ENCODE results near the gene TMEM272.

Gene TMEM272

DNA sequence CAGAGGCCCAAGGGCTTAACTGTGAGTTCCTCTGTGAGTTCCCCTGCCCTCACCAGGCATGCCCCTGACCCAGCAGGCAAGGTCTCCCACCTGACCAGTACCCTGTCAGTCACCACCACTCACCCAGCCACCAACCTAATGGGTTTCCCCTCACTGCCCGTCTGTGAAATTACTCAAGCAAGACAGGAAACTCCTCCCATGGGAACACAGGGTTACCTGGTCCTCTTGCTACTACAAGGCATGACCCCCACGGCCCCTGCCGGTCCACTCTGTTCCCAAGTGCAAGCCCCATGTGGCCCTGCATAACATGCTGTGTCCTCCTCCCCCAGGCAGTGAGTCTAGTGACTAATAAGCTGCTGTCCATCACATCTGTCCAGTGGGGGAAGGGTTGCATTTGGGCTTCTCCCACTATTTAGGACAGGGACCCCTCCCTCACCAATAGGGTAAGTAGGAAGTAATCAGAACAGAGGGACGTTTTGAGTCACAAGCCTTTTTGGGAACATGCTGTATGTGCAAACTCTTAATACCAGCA, 33.0 kb downstream of the TMEM272 start:
- H3K4me3 ChIP-seq (replicated peaks; ENCODE audit: insufficient read depth, low read length) = no peak overlapping the region
- no peak for DNase-seq (ENCODE audit: low read depth in 1 of 2, low spot score in 1 of 2)
- TF ChIP-seq CTCF (IDR thresholded peaks at IDR 0.05; ENCODE audit: insufficient read depth, low read length) (no peak), GABPA (IDR thresholded peaks at IDR 0.05; ENCODE audit: low read depth) (no peak), SPI1 (IDR thresholded peaks at IDR 0.05; ENCODE audit: borderline replicate concordance, low read depth) (no peak), POLR2AphosphoS5 (IDR thresholded peaks at IDR 0.05; ENCODE audit: low read depth) (no peak)
- TF ChIP-seq, protein P1, sequence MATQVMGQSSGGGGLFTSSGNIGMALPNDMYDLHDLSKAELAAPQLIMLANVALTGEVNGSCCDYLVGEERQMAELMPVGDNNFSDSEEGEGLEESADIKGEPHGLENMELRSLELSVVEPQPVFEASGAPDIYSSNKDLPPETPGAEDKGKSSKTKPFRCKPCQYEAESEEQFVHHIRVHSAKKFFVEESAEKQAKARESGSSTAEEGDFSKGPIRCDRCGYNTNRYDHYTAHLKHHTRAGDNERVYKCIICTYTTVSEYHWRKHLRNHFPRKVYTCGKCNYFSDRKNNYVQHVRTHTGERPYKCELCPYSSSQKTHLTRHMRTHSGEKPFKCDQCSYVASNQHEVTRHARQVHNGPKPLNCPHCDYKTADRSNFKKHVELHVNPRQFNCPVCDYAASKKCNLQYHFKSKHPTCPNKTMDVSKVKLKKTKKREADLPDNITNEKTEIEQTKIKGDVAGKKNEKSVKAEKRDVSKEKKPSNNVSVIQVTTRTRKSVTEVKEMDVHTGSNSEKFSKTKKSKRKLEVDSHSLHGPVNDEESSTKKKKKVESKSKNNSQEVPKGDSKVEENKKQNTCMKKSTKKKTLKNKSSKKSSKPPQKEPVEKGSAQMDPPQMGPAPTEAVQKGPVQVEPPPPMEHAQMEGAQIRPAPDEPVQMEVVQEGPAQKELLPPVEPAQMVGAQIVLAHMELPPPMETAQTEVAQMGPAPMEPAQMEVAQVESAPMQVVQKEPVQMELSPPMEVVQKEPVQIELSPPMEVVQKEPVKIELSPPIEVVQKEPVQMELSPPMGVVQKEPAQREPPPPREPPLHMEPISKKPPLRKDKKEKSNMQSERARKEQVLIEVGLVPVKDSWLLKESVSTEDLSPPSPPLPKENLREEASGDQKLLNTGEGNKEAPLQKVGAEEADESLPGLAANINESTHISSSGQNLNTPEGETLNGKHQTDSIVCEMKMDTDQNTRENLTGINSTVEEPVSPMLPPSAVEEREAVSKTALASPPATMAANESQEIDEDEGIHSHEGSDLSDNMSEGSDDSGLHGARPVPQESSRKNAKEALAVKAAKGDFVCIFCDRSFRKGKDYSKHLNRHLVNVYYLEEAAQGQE (IDR thresholded peaks at IDR 0.05; ENCODE audit: insufficient replicate concordance, low read depth) = no peak
- H3K27me3 ChIP-seq (ENCODE audit: insufficient read depth, poor library complexity, severe bottlenecking) = no peaks in the 10 kb centered on the region
- H3K27ac ChIP-seq (replicated peaks) = no peak overlapping the region

GRCh38 chr13:51811046-51811445, 33.9 kb downstream of the TMEM272 start:
- Histone ChIP-seq H3K4me3 (replicated peaks; ENCODE audit: insufficient read depth, low read length) (no peak overlapping the region), H3K27ac (replicated peaks) (no peak overlapping the region), H3K27me3 (ENCODE audit: insufficient read depth, poor library complexity, severe bottlenecking) (no peaks in the 10 kb centered on the region)
- TF ChIP-seq SPI1 (IDR thresholded peaks at IDR 0.05; ENCODE audit: borderline replicate concordance, low read depth) (no peak), GABPA (IDR thresholded peaks at IDR 0.05; ENCODE audit: low read depth) (no peak), CTCF (IDR thresholded peaks at IDR 0.05; ENCODE audit: insufficient read depth, low read length) (no peak), POLR2AphosphoS5 (IDR thresholded peaks at IDR 0.05; ENCODE audit: low read depth) (no peak)
- TF ChIP-seq, protein P1 (IDR thresholded peaks at IDR 0.05; ENCODE audit: insufficient replicate concordance, low read depth) = no peak
- no peak for DNase-seq (ENCODE audit: low read depth in 1 of 2, low spot score in 1 of 2)

DNA sequence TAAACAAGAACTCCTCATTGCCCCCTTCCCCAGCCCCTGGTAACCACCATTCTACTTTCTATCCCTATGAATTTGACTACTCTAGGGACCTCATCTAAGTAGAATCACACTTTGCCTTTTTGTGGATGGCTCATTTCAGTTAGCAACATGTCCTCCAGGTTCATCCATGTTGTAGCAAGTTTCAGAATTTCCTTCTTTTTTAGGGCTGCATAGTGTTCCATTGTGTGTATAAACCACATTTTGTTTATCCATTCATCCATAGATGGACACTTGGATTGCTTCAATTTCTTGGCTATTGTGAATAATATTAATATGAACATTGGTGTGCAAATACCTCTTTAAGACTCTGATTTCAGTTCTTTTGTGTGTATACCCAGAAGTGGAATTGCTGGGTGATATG, 36.2 kb downstream of the TMEM272 start:
- H3K27ac ChIP-seq (replicated peaks) = no peak overlapping the region
- TF ChIP-seq GABPA (IDR thresholded peaks at IDR 0.05; ENCODE audit: low read depth) = no peak
- TF ChIP-seq, protein P1 (IDR thresholded peaks at IDR 0.05; ENCODE audit: insufficient replicate concordance, low read depth) = no peak
- no peak for TF ChIP-seq CTCF (IDR thresholded peaks at IDR 0.05; ENCODE audit: insufficient read depth, low read length)
- no peak for TF ChIP-seq SPI1 (IDR thresholded peaks at IDR 0.05; ENCODE audit: borderline replicate concordance, low read depth)
- TF ChIP-seq POLR2AphosphoS5 (IDR thresholded peaks at IDR 0.05; ENCODE audit: low read depth) = no peak

More for the DNA sequence above, 36.2 kb downstream of the TMEM272 start:
- Histone ChIP-seq H3K27me3 (ENCODE audit: insufficient read depth, poor library complexity, severe bottlenecking) (no peaks in the 10 kb centered on the region), H3K4me3 (replicated peaks; ENCODE audit: insufficient read depth, low read length) (no peak overlapping the region)
- no peak for DNase-seq (ENCODE audit: low read depth in 1 of 2, low spot score in 1 of 2)

All from HL-60 (cell line).